Mucosa of descending colon (tissue), 3 donors: ENCODE measurements around the gene ANO1. TPM values are rescaled to one million over a fixed set of nuclear protein-coding genes. Genes with fewer than 3 reads are reported as not detected.
A peak's percentile ranks its signal among the peaks of the same experiment; 100 is the strongest.

Source experiments
- ATAC-seq: fragments of 200-7000 bp; cut with Tn5 transposase; one replicate; pipeline ENCODE4 v1.9.1; 2020; ENCODE audit warnings: mild to moderate bottlenecking, moderate library complexity
- DNase-seq, 3 donors: peaks; one replicate each; pipeline ENCODE4 v3.0.0-alpha.2; 2020
- H3K36me3 ChIP-seq: fragments of 200-600 bp; one replicate; pipeline ENCODE4 v1.8.0; 2021; ENCODE audit warnings: low read depth, mild to moderate bottlenecking
- H3K4me1 ChIP-seq: fragments of 200-600 bp; one replicate; pipeline ENCODE4 v1.8.0; 2021; ENCODE audit warnings: low read depth, mild to moderate bottlenecking
- H3K4me3 ChIP-seq: fragments of 200-600 bp; one replicate; pipeline ENCODE4 v1.8.0; 2021; ENCODE audit warnings: mild to moderate bottlenecking
- H3K9me3 ChIP-seq: fragments of 200-600 bp; one replicate; pipeline ENCODE4 v1.8.0; 2021; ENCODE audit warnings: mild to moderate bottlenecking
- intact Hi-C, 2 donors: fragments of 100-400 bp; cut with DNase I in 1 of 2; cut with micrococcal nuclease in 1 of 2; formaldehyde crosslinking; loops; one replicate each; pipeline versions ENCODE4 v1.11.0 to v1.11.1; 2022; cut with DNase I, micrococcal nuclease
- total RNA-seq, 3 donors: library from RNA; stranded (reverse); fragmentation: NEBNext Ultra II Directional in 2 of 3; extraction: Animal tissue kit (Norgen Biotek cat#: 25700) in 2 of 3; gene quantifications; one replicate each; pipeline versions ENCODE4 v1.2.1 to v1.2.4, GENCODE V29; 2021 to 2023
- TF ChIP-seq, protein P1 (sequence below): fragments of 200-600 bp; IDR thresholded peaks from one replicate; pipeline ENCODE4 v1.8.0; 2022; ENCODE audit warnings: antibody characterized with exemption, mild to moderate bottlenecking
- donor health status: DM: no; HTN: no; CAD: no; lungs with moderate emphysema.
- donor health status: DM: no; HTN: no; CAD: no.
- donor health status: DM: no; HTN: yes; CAD: no.

ANO1 gene
- total RNA-seq, 3 donors from 2014 or later: 10.7 to 26.6 (median 11.8) TPM

DNA sequence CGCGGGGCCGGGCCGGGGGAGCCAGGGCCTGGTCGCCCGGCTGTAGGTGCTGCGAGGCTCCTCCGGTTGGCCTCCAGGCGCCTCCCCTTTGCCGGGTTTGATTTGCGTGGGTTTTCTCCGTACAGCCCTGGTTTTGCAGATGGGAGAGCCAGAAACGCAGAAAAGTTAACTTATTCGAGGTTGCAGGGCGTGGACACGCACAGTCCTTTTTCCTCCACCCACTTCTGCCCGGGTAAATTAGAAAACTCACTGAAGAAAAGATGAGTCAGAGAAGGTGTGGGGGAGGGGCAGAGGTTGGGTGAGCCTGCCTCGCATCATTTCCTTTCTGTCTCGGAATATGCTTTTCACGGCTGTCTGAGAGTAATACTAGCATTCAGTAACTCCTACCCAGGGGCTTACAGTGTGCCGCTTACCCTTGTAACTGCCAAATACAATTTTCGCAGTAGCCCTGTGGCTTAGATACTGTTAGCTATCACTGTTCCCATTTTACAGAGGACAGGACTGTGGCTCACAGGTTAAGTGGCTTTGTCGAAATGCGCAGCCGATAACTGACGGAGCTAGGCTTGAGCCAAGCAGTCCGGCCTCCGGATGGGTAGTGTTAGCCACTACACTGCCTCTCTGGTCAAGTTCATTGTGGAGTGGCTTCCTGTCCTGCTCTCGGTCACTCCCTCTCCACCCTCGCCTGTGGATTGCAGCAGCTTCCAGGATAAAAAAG is 125.8 kb downstream of the ANO1 start:
- Histone ChIP-seq H3K4me3 (peak overlapping the region; percentile 69), H3K9me3 (peaks cover 2% of the 10 kb centered on the region), H3K4me1 (peaks cover 16% of the 10 kb centered on the region), H3K36me3 (peaks cover 5% of the 10 kb centered on the region)
- DNase-seq (peak; percentile 62 to 94 (median 68)), ATAC-seq (peak; percentile 85)
- TF ChIP-seq, protein P1, sequence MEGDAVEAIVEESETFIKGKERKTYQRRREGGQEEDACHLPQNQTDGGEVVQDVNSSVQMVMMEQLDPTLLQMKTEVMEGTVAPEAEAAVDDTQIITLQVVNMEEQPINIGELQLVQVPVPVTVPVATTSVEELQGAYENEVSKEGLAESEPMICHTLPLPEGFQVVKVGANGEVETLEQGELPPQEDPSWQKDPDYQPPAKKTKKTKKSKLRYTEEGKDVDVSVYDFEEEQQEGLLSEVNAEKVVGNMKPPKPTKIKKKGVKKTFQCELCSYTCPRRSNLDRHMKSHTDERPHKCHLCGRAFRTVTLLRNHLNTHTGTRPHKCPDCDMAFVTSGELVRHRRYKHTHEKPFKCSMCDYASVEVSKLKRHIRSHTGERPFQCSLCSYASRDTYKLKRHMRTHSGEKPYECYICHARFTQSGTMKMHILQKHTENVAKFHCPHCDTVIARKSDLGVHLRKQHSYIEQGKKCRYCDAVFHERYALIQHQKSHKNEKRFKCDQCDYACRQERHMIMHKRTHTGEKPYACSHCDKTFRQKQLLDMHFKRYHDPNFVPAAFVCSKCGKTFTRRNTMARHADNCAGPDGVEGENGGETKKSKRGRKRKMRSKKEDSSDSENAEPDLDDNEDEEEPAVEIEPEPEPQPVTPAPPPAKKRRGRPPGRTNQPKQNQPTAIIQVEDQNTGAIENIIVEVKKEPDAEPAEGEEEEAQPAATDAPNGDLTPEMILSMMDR: no peak
- intact Hi-C loops: loop anchor here in 1 of 2 donors (10.0 kb wide), 1 partner anchor 61 kb away; no protein-coding TSS in a partner anchor

DNA sequence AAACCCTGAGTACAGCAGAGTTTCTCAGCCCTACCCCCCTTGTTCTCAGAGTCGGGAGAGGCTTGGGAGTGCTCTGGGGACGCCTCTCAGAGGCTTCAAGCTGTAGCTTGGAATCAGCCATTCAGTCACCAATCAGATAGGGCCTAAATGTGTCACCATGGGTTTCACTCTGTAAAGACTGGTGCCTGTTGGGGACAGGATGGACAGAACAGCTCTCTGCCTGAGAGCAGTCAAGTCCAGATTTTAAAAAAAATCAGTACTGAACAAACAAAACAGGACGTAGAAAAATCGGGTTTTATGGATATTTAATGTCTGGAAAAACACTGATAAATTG is 126.3 kb downstream of the ANO1 start:
- TF ChIP-seq, protein P1: no peak
- intact Hi-C loops: loop anchor here in 1 of 2 donors (10.0 kb wide), 1 partner anchor 60 kb away; no protein-coding TSS in a partner anchor
- no peak for DNase-seq
- peak overlapping the region; percentile 69 for H3K4me3 ChIP-seq
- peaks cover 2% of the 10 kb centered on the region for H3K9me3 ChIP-seq
- peaks cover 5% of the 10 kb centered on the region for H3K36me3 ChIP-seq
- ATAC-seq: no peak
- H3K4me1 ChIP-seq: peaks cover 16% of the 10 kb centered on the region

DNA sequence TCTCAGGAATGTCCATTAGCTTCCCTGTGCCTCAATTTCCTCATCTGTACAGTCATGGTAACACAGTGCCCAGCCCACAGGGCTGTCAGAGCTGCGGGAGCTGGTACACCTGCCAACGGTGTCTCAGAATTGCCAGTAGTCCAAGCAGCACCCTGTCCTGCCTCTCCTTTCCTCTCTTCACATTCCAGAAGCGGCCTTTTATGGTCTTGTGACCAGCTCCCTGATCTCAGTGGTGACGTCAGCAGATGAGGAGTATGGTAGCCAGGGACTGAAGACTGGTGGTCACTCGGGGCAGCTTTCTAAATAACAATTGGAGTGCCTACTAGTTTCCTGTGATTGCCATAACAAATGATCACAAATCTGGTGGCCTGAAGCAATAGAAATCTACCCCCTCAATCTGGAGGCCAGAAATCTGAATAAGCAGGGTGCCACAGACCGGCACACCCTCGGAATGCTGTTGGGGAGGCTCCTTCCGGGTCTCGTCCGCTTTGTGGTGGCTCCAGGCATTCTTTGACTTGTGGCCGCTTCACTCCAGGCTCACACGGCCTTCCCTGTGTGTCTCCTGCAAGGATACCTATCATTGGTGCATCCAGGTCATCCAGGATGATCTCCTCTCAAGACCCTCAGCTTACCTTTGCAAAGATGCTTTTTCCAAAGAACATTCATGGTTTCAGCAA is 127.1 kb downstream of the ANO1 start:
- DNase-seq (no peak), ATAC-seq (no peak)
- peaks cover 2% of the 10 kb centered on the region for H3K9me3 ChIP-seq
- peaks cover 5% of the 10 kb centered on the region for H3K36me3 ChIP-seq
- peaks cover 16% of the 10 kb centered on the region for H3K4me1 ChIP-seq
- TF ChIP-seq, protein P1: no peak
- no peak overlapping the region for H3K4me3 ChIP-seq
- intact Hi-C loops: loop anchor here in 1 of 2 donors (10.0 kb wide), 1 partner anchor 60 kb away; no protein-coding TSS in a partner anchor

DNA sequence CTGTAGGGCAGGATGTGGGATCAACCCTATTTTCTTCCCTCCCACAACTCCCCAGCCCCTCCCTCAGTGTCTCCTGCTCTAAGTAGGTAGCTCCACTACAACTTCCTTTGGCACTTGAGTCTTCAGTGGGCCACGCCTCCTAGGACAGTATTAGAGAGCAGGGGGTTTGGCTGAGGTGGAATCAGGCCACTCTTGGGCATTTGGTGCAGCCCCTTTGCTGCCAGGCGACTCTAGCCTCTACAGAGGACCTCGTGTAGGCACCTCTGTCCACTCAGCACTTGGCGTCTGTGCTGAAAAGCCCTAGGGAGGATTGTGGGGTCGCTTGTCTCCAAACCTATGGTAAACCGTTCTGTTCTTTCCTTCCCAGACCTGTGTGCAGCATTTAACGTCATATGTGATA is 127.6 kb downstream of the ANO1 start:
- ATAC-seq: no peak
- no peak for DNase-seq
- Histone ChIP-seq H3K4me3 (no peak overlapping the region), H3K4me1 (peaks cover 19% of the 10 kb centered on the region), H3K36me3 (peaks cover 5% of the 10 kb centered on the region), H3K9me3 (no peaks in the 10 kb centered on the region)
- TF ChIP-seq, protein P1: no peak
- intact Hi-C loops: loop anchor here in 1 of 2 donors (10.0 kb wide), 1 partner anchor 59 kb away; no protein-coding TSS in a partner anchor

DNA sequence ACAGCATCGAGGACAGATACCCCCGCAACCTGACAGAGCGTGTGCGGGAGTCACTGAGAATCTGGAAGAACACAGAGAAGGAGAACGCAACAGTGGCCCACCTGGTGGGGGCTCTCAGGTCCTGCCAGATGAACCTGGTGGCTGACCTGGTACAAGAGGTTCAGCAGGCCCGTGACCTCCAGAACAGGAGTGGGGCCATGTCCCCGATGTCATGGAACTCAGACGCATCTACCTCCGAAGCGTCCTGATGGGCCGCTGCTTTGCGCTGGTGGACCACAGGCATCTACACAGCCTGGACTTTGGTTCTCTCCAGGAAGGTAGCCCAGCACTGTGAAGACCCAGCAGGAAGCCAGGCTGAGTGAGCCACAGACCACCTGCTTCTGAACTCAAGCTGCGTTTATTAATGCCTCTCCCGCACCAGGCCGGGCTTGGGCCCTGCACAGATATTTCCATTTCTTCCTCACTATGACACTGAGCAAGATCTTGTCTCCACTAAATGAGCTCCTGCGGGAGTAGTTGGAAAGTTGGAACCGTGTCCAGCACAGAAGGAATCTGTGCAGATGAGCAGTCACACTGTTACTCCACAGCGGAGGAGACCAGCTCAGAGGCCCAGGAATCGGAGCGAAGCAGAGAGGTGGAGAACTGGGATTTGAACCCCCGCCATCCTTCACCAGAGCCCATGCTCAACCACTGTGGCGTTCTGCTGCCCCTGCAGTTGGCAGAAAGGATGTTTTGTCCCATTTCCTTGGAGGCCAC is 128.3 kb downstream of the ANO1 start:
- Histone ChIP-seq H3K9me3 (no peaks in the 10 kb centered on the region), H3K36me3 (peaks cover 5% of the 10 kb centered on the region), H3K4me1 (peaks cover 22% of the 10 kb centered on the region), H3K4me3 (no peak overlapping the region)
- DNase-seq (no peak), ATAC-seq (no peak)
- TF ChIP-seq, protein P1: no peak
- intact Hi-C loops: loop anchor here in 1 of 2 donors (10.0 kb wide), 1 partner anchor 58 kb away; no protein-coding TSS in a partner anchor
